ENCODE data around the gene DNAJC28. TPM values are rescaled to one million over a fixed set of nuclear protein-coding genes. Genes with fewer than 3 reads are reported as not detected.
A peak's percentile ranks its signal among the peaks of the same experiment; 100 is the strongest.
"Not testable (repeated sequence)": the region's sequence is repeated elsewhere in the genome, so short reads cannot be mapped to it uniquely, and the experiment has no call there.

The DNAJC28 gene
- total RNA-seq, 2 experiments from 2014 or later, result 0.17 TPM

DNA sequence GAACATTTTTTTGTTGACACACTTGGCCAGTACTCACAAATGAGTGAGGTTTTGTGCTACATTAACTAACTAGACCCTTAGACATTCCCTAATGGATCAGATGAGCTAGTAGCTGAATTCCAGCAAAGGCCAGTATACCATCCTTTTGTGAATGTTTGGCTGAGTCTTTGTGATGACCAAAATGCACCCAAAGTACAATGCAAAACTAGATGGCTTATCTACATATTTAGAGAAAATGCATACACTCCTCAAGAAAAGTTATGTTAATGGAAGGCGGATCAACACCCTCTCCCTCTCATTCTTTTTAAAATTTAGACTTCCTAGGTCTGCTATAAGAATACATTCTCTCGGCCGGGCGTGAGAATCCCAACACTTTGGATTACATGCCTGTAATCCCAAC, 20.1 kb upstream of the DNAJC28 start:
- intact Hi-C loops (cut with micrococcal nuclease), result no loop called here
- Mint-ChIP-seq H3K27me3 (ENCODE audit: low read depth) (no peaks in the 10 kb centered on the region), H3K27ac (no peak overlapping the region), H3K36me3 (ENCODE audit: low read depth) (peaks cover 58% of the 10 kb centered on the region), H3K4me3 (no peak overlapping the region), H3K4me1 (ENCODE audit: low read depth) (peaks cover 13% of the 10 kb centered on the region), H3K9me3 (no peaks in the 10 kb centered on the region)
- no peak for DNase-seq
- CTCF ChIA-PET, result no interaction called here

DNA sequence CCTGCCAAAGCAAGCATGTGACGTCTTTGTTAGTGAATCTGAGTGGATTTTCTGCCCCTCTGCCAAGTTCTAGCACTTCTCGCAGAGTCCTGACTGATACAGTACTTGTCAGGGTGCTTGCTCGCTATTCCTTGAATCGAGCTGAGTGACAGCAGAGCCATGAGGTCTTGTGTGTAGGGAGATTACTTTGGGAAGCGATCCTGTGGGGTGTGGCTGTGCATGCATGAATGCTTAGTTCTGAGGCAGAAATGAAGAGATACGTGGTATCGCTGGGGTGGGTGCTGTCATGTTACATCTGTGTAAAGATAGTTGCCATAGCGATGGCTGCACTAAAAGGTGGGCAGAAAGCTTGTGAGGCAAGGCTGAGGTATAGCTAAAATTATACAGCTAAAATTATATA, 19.3 kb upstream of the DNAJC28 start:
- CTCF ChIA-PET, result interaction anchor here (1.0 kb wide), 1 partner anchor 95 kb away, joined by 3 read pairs; no protein-coding TSS in a partner anchor
- H3K4me1 Mint-ChIP-seq (ENCODE audit: low read depth), result peaks cover 13% of the 10 kb centered on the region
- no peak overlapping the region for H3K4me3 Mint-ChIP-seq
- intact Hi-C loops (cut with micrococcal nuclease), result no loop called here
- no peak for DNase-seq
- H3K9me3 Mint-ChIP-seq, result no peaks in the 10 kb centered on the region
- H3K27ac Mint-ChIP-seq, result peak overlapping the region; percentile 21
- no peaks in the 10 kb centered on the region for H3K27me3 Mint-ChIP-seq (ENCODE audit: low read depth)
- peaks cover 57% of the 10 kb centered on the region for H3K36me3 Mint-ChIP-seq (ENCODE audit: low read depth)

DNA sequence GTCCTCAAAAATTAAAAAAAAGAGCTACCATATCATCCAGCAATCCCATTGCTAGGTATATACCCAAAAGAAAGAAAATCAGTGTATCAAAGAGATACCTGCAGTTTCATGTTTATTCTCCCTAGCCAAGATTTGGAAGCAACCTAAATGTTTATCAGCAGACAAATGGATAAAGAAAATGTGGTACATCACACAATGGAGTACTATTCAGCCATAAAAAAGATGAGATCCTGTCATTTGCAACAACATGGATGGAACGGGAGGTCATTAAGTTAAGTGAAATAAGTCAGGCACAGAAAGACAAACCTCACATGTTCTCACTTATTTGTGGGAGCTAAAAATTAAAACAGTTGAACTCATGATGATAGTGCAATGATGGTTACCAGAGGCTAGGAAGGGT, 15.5 kb upstream of the DNAJC28 start:
- H3K9me3 Mint-ChIP-seq; CTCF ChIA-PET; intact Hi-C loops (cut with micrococcal nuclease); H3K4me3 Mint-ChIP-seq; H3K27ac Mint-ChIP-seq; H3K4me1 Mint-ChIP-seq (ENCODE audit: low read depth); H3K27me3 Mint-ChIP-seq (ENCODE audit: low read depth); DNase-seq: not testable (repeated sequence)
- H3K36me3 Mint-ChIP-seq (ENCODE audit: low read depth), result peaks cover 65% of the 10 kb centered on the region

DNA sequence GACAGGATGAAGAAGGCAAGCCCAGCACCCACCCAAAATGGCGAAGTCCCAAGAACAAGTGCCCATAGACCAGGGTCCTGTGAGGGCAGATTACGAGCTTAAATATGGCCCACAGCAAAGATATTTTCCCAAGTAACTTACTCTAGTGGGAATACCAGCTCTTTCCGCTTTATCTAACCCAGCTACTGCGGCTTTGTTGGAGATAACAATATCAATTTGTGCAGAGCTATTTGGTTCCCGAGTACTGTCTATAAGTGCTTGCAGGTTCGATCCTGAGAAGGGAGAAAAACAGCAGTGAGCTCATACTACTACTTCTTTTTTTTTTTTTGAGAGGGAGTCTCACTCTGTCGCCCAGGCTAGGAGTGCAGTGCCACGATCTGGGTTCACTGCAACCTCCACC, 14.3 kb upstream of the DNAJC28 start:
- DNase-seq, result no peak
- H3K4me1 Mint-ChIP-seq (ENCODE audit: low read depth), result no peaks in the 10 kb centered on the region
- intact Hi-C loops (cut with micrococcal nuclease), result no loop called here
- no peak overlapping the region for H3K27ac Mint-ChIP-seq
- CTCF ChIA-PET, result interaction anchor here (0.6 to 1.5 kb wide), 2 partner anchors 12 to 21 kb away, joined by 4 to 7 read pairs; no protein-coding TSS in a partner anchor
- no peaks in the 10 kb centered on the region for H3K27me3 Mint-ChIP-seq (ENCODE audit: low read depth)
- no peak overlapping the region for H3K4me3 Mint-ChIP-seq
- H3K9me3 Mint-ChIP-seq, result no peaks in the 10 kb centered on the region
- H3K36me3 Mint-ChIP-seq (ENCODE audit: low read depth), result peaks cover 56% of the 10 kb centered on the region

DNA sequence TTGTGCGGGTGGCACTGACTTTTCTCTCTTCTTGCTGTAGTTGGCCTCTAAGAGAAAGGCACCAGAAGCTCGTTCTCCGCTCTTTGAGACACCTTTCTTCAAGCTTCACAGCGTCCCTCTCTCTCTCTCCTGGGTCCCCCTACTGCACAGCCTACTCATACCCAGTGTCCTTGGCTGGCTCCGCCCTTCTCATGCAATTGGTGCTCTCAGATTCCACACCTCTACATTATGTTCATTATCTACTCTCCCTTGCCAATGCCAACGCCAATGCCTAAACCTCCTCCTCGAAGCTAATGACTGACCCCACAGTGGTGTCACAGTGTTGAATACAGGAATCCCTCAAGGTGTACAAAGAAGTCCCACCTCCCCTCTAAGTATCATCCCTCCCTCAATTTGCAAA, 4.8 kb upstream of the DNAJC28 start:
- Mint-ChIP-seq H3K36me3 (ENCODE audit: low read depth) (no peaks in the 10 kb centered on the region), H3K27ac (no peak overlapping the region), H3K27me3 (ENCODE audit: low read depth) (no peaks in the 10 kb centered on the region), H3K4me3 (no peak overlapping the region), H3K9me3 (no peaks in the 10 kb centered on the region), H3K4me1 (ENCODE audit: low read depth) (peaks cover 4% of the 10 kb centered on the region)
- intact Hi-C loops (cut with micrococcal nuclease), result no loop called here
- CTCF ChIA-PET, result interaction anchor here (1.1 kb wide), 1 partner anchor 21 kb away, joined by 3 read pairs; no protein-coding TSS in a partner anchor
- no peak for DNase-seq

DNA sequence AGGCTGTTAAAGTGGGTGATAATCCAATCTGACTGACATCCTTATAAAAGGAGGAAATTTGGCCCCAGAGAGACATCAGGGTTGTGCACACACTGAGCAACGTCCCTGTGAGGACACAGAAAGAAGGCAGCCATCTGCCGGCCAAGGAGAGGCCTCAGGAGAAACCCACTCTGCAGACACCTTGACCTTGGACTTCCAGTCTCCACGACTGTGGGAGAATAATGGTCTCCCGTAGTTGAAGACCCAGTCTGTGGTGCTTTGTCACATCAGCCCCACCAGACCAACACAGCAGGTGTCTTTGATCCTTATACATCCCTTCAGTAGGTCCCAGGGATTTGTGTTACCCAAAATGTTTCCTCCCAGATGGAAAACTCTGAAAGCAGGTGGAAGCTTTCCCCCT, 4.2 kb upstream of the DNAJC28 start:
- no peak overlapping the region for H3K4me3 Mint-ChIP-seq
- intact Hi-C loops (cut with micrococcal nuclease), result no loop called here
- CTCF ChIA-PET, result interaction anchor here (1.1 kb wide), 1 partner anchor 20 kb away, joined by 3 read pairs; no protein-coding TSS in a partner anchor
- DNase-seq, result no peak
- no peak overlapping the region for H3K27ac Mint-ChIP-seq
- H3K4me1 Mint-ChIP-seq (ENCODE audit: low read depth), result peaks cover 6% of the 10 kb centered on the region
- no peaks in the 10 kb centered on the region for H3K36me3 Mint-ChIP-seq (ENCODE audit: low read depth)
- H3K27me3 Mint-ChIP-seq (ENCODE audit: low read depth), result no peaks in the 10 kb centered on the region
- H3K9me3 Mint-ChIP-seq, result no peaks in the 10 kb centered on the region

DNA sequence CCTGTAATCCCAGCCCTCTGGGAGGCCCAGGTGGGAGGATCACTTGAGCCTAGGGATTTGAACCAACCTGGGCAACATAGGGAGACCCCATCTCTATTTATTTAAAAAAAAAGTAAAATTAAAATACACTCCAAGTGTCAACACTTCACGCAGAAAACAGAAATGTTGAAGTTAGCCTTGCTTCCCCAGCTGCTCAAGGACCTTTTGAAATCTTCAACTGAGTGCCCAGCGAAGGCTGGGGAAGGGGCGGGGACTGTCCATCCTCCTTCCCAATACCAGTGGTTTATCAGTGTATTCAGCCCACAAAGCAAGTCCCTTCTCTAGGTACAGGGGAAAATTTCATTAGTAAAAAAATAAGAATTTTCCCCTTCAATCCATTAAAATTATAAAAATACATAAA, 2.2 kb upstream of the DNAJC28 start:
- no peak for DNase-seq
- Mint-ChIP-seq H3K27me3 (ENCODE audit: low read depth) (no peaks in the 10 kb centered on the region), H3K9me3 (no peaks in the 10 kb centered on the region), H3K4me1 (ENCODE audit: low read depth) (peaks cover 6% of the 10 kb centered on the region), H3K36me3 (ENCODE audit: low read depth) (no peaks in the 10 kb centered on the region), H3K27ac (no peak overlapping the region), H3K4me3 (no peak overlapping the region)
- CTCF ChIA-PET, result no interaction called here
- intact Hi-C loops (cut with micrococcal nuclease), result no loop called here

DNA sequence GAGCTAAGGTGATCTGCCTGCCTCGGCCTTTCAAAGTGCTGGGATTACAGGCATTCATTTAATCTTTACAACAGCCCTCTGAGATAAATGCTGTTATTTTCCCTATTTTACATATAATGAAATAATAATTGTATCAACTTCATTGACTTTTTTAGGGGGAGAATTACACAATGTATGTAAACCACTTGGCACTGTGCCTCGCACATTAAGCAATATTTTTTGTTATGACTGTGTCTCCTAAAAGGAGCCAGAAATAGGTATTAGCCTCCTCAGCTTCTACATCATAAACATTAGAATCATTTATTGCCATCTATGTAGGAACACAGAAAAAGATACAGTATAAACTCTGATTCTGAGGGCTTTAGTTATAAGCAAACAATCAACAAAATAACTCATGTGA, 1.1 kb upstream of the DNAJC28 start:
- Mint-ChIP-seq H3K27me3 (ENCODE audit: low read depth) (no peaks in the 10 kb centered on the region), H3K9me3 (no peaks in the 10 kb centered on the region)
- CTCF ChIA-PET, result interaction anchor here (0.6 kb wide), 1 partner anchor 68 kb away, joined by 3 read pairs; no protein-coding TSS in a partner anchor

DNA sequence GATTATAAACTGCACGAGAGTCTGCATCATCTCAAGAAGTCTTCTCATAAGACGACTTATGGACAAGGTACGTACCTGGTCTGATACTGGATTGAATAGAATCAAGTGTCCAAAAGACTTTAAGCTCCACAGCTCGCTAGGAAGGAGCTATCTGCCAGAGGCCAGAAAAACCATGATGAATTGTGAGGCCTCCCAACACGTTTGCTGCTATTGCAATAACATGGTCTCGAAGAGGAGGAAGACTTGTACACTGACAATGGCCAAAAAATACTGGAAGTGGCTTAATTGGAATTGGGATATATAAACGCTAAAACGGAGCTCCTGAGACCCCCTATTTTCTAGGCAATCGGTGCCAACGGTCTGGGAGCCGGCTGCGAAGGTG, 534 bp downstream of the DNAJC28 start:
- no peak for DNase-seq
- Mint-ChIP-seq H3K27me3 (ENCODE audit: low read depth) (no peaks in the 10 kb centered on the region), H3K27ac (no peak overlapping the region), H3K36me3 (ENCODE audit: low read depth) (no peaks in the 10 kb centered on the region), H3K4me1 (ENCODE audit: low read depth) (peaks cover 6% of the 10 kb centered on the region), H3K4me3 (peak overlapping the region; percentile 99), H3K9me3 (no peaks in the 10 kb centered on the region)
- CTCF ChIA-PET, result interaction anchor here (0.6 to 2.1 kb wide), 6 partner anchors 10 to 191 kb away, joined by 3 to 6 read pairs (median 3); no protein-coding TSS in a partner anchor
- intact Hi-C loops (cut with micrococcal nuclease), result loop anchor here (1.0 kb wide), 3 partner anchors 12 to 150 kb away; partner anchors contain the start of genes CRYZL1, GART and TMEM50B

More for the DNA sequence above, 1.1 kb upstream of the DNAJC28 start:
- Mint-ChIP-seq H3K4me1 (ENCODE audit: low read depth) (peaks cover 6% of the 10 kb centered on the region), H3K36me3 (ENCODE audit: low read depth) (no peaks in the 10 kb centered on the region), H3K27ac (no peak overlapping the region), H3K4me3 (peak overlapping the region; percentile 36)
- intact Hi-C loops (cut with micrococcal nuclease), result no loop called here
- no peak for DNase-seq

DNA sequence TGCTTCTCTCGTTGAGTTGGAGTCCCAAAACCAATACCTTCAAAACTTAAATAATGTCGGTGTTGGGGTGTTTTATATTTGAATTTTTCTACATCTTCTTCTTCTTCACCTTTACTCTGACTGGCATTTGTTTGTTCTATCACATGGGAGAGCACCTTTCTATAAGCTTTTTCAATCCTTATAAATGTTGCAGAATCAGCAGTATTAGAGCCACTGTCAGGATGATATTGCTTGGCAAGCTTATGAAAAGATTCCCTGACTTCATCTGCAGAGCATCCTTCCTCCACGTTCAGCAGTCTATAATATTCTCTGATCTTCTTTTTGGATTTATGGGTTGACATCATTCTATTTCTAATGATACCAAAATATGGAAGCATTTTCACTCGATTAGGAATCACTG, 2.6 kb downstream of the DNAJC28 start:
- Mint-ChIP-seq H3K4me3 (no peak overlapping the region), H3K9me3 (no peaks in the 10 kb centered on the region), H3K27me3 (ENCODE audit: low read depth) (no peaks in the 10 kb centered on the region), H3K36me3 (ENCODE audit: low read depth) (no peaks in the 10 kb centered on the region), H3K4me1 (ENCODE audit: low read depth) (peaks cover 6% of the 10 kb centered on the region), H3K27ac (no peak overlapping the region)
- no peak for DNase-seq
- intact Hi-C loops (cut with micrococcal nuclease), result no loop called here
- CTCF ChIA-PET, result interaction anchor here (1.0 kb wide), 1 partner anchor 128 kb away, joined by 5 read pairs; no protein-coding TSS in a partner anchor

DNA sequence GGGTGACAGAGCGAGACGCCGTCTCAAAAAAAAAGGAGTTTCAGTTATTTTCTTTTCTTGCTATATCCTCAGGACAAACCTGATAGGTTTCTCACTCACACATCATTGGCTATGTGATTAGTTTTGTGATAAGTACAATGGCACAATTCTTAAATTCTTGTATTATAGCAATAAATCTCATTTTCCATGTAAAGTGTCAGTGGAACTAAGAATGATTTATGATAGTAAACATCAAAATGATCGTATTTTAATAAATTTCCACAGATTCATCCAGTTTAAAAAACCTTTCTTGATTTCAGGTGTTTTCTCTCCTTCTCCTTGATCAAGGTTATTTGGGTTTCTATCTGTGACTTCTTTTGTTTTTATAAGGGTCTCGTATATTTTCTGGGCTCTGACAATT, 3.5 kb downstream of the DNAJC28 start:
- no peak for DNase-seq
- intact Hi-C loops (cut with micrococcal nuclease), result no loop called here
- Mint-ChIP-seq H3K27ac (no peak overlapping the region), H3K4me1 (ENCODE audit: low read depth) (peaks cover 6% of the 10 kb centered on the region), H3K36me3 (ENCODE audit: low read depth) (no peaks in the 10 kb centered on the region), H3K27me3 (ENCODE audit: low read depth) (no peaks in the 10 kb centered on the region), H3K4me3 (no peak overlapping the region), H3K9me3 (no peaks in the 10 kb centered on the region)
- CTCF ChIA-PET, result no interaction called here

DNA sequence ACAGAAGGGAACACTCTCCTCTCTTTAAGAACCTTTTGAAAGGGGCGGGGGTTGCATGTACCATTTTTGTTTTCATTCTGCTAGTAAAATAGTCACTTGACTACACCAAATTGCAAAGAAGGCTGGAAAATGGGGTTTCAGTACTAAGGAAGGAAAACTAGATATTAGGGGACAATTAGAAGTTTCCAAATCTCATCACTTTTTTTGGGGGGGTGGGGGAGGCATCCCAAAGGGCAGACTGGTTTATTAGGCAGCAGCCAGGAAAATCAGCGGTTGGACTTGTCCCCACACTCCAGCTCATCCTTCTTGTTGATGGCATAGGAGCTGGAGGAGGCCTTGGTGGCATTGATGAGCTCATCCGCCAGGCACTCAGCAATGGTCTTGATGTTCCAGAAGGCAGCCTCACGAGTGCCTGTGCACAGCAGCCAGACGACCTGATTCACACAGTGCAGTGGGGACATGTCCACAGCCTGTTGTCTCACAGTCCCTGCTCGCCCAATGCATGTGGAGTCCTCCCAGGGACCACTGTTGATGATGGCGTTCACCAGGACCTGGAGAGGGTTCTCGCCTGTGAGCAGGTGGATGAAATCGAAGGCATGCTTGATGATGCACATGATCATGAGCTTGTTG, 10.1 kb downstream of the DNAJC28 start:
- Mint-ChIP-seq H3K9me3 (no peaks in the 10 kb centered on the region), H3K4me1 (ENCODE audit: low read depth) (peaks cover 15% of the 10 kb centered on the region), H3K27ac (no peak overlapping the region), H3K4me3 (peak overlapping the region; percentile 6), H3K27me3 (ENCODE audit: low read depth) (no peaks in the 10 kb centered on the region), H3K36me3 (ENCODE audit: low read depth) (no peaks in the 10 kb centered on the region)
- DNase-seq, result no peak
- intact Hi-C loops (cut with micrococcal nuclease), result no loop called here
- CTCF ChIA-PET, result interaction anchor here (1.8 to 1.9 kb wide), 2 partner anchors 9 to 36 kb away, joined by 6 to 7 read pairs; partner anchors contain the start of gene DNAJC28

DNA sequence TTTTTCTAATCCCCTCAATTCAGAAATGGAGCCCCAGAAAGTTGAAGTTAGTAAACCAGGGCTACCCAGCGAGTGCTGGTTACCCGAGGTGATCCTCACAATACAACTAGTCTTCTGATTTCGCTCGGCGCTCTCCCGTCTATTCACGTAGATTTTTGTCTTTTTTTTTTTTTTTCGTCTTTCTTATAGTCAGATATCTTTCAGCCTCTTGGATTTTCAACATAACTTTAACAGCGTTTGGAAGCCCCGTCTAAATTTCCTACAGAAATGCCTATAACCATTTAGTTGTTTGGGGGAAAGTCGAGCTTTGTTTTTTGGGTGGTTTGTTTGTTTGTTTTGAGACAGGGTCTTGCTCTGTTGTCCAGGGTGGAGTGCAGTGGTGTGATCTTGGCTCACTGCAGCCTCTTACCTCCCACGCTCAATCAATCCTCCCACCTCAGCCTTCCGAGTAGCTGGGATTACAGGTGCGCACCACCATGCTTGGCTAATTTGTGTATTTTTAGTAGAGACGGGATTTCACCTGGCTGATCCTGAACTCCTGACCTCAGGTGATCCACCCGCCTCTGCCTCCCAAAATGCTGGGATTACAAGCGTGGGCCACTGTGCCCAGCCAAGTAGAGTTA, 10.9 kb downstream of the DNAJC28 start:
- Mint-ChIP-seq H3K36me3 (ENCODE audit: low read depth) (no peaks in the 10 kb centered on the region), H3K27me3 (ENCODE audit: low read depth) (no peaks in the 10 kb centered on the region), H3K9me3 (no peaks in the 10 kb centered on the region), H3K4me1 (ENCODE audit: low read depth) (peaks cover 15% of the 10 kb centered on the region), H3K27ac (peak overlapping the region; percentile 68), H3K4me3 (peak overlapping the region; percentile 89)
- CTCF ChIA-PET, result interaction anchor here (0.7 to 2.6 kb wide), 5 partner anchors 10 to 120 kb away, joined by 3 to 11 read pairs (median 6); partner anchors contain the start of genes DNAJC28 and DONSON
- DNase-seq, result no peak
- intact Hi-C loops (cut with micrococcal nuclease), result no loop called here
